ENCODE results near the gene HSPA12B. TPM values are rescaled to one million over a fixed set of nuclear protein-coding genes. Genes with fewer than 3 reads are reported as not detected.
A peak's percentile ranks its signal among the peaks of the same experiment; 100 is the strongest.

The HSPA12B gene
- total and polyA plus RNA-seq, 2 of the 13 experiments (the other 11 are each of a cell fraction or from before 2014, with no cell fraction given) = 0.01 TPM; not detected in 1

GRCh38 chr20:3749689-3750531 is 17.4 kb downstream of the HSPA12B start (continued):
- TF ChIP-seq AGO2 (optimal IDR thresholded peaks at IDR 0.05; ENCODE audit: low read depth, low read length) (peak; percentile 98), XBP1 (CRISPR knock-in tag; IDR thresholded peaks at IDR 0.05) (no peak), ZNF326 (CRISPR knock-in tag; IDR thresholded peaks at IDR 0.05; ENCODE audit: borderline replicate concordance) (0 out of 2 replicates have a peak, but pooled peaks have one; percentile 39), ZNF792 (CRISPR knock-in tag; IDR thresholded peaks at IDR 0.05) (no peak), SIX1 (CRISPR knock-in tag; IDR thresholded peaks at IDR 0.05; ENCODE audit: borderline replicate concordance) (no peak), HIC2 (CRISPR knock-in tag; IDR thresholded peaks at IDR 0.05; ENCODE audit: low read depth) (0 out of 2 replicates have a peak, but pooled peaks have one; percentile 45), BHLHE40 (IDR thresholded peaks at IDR 0.05; ENCODE audit: low read length) (no peak), ZNF337 (CRISPR knock-in tag; IDR thresholded peaks at IDR 0.05; ENCODE audit: borderline replicate concordance, low read depth) (no peak), SKIL (CRISPR knock-in tag; IDR thresholded peaks at IDR 0.05; ENCODE audit: borderline replicate concordance) (no peak), ZNF503 (CRISPR knock-in tag; IDR thresholded peaks at IDR 0.05) (no peak; the same call in 1 of the 2 replicates), ZNF484 (CRISPR knock-in tag; IDR thresholded peaks at IDR 0.05; ENCODE audit: borderline replicate concordance, low read depth) (no peak), RXRA (CRISPR knock-in tag; IDR thresholded peaks at IDR 0.05) (peak; percentile 3; the same call in 1 of the 2 replicates), RFXANK (CRISPR knock-in tag; IDR thresholded peaks at IDR 0.05) (no peak), ZGPAT (CRISPR knock-in tag; IDR thresholded peaks at IDR 0.05) (peak; percentile 84; the same call in 1 of the 2 replicates), ZNF160 (CRISPR knock-in tag; IDR thresholded peaks at IDR 0.05) (no peak), THRA (CRISPR knock-in tag; IDR thresholded peaks at IDR 0.05; ENCODE audit: borderline replicate concordance) (peak; percentile 68; the same call in 1 of the 2 replicates), ZNF451 (CRISPR knock-in tag; IDR thresholded peaks at IDR 0.05) (peak; percentile 79), KLF16 (CRISPR knock-in tag; IDR thresholded peaks at IDR 0.05) (peak; percentile 58 to 71; a peak in 1 of 4 replicates), MTA3 (CRISPR knock-in tag; IDR thresholded peaks at IDR 0.05) (no peak), GATAD2A (CRISPR knock-in tag; IDR thresholded peaks at IDR 0.05) (no peak), HOXA7 (CRISPR knock-in tag; IDR thresholded peaks at IDR 0.05) (no peak)

Measured in HepG2 (cell line).